ENCODE data around the gene RAPGEF1. TPM values are rescaled to one million over a fixed set of nuclear protein-coding genes. Genes with fewer than 3 reads are reported as not detected.
"Not testable (repeated sequence)": the region's sequence is repeated elsewhere in the genome, so short reads cannot be mapped to it uniquely, and the experiment has no call there.

Gene RAPGEF1
- total and polyA plus RNA-seq, 12 donors, result 14.5 to 136 (median 49.1) TPM

GRCh38 chr9:131709771-131710431 lies 30.0 kb downstream of the RAPGEF1 start:
- TF ChIP-seq CTCF (IDR thresholded peaks at IDR 0.05), result peak in 1 of 6 experiments; percentile 5
- TF ChIP-seq POLR2A (IDR thresholded peaks at IDR 0.05), result no peak
- H3K36me3 ChIP-seq (replicated peaks in 1 of 2), result no peaks in the 10 kb centered on the region

DNA sequence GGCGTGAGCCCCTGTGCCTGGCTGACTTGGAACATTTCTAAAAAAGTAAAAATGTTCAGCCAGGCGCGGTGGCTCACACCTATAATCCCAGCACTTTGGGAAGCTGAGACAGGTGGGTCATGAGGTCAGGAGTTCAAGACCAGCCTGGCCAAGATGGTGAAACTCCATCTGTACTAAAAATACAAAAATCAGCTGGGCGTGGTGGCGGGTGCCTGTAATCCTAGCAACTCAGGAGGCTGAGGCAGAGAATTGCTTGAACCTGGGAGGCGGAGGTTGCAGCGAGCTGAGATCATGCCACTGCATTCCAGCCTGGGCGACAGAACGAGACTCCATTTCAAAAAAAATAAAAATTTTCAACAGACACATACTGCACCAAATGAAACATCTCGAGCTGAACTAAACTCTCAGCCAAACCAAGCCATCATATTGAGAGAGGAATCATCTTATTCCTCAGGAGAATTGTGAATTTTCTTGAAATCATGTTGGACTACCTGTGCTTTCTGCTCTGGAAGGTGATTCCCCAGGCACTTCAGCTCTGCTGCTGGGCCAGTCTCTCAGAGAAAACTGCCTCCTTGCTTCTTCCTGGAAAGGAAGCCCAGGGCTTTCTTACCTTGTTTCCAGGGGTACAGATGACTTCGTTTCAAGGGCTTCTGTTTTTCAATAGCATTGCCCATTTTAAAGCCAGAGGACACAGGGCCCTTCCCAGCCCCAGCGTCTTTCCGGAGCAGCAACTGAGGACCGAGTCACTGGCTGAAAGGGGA lies 30.7 kb downstream of the RAPGEF1 start:
- H3K27me3 ChIP-seq; H3K4me3 ChIP-seq; intact Hi-C loops (cut with DNase I); H3K9me3 ChIP-seq (replicated peaks in 1 of 3); DNase-seq; H3K36me3 ChIP-seq (replicated peaks in 1 of 2): not testable (repeated sequence)
- peak in 1 of 6 experiments; percentile 0 for TF ChIP-seq CTCF (IDR thresholded peaks at IDR 0.05)
- peak overlapping the region; percentile 76 to 91 (median 83) for H3K27ac ChIP-seq
- WGBS, 4 donors, result 89 to 92% (median 89%) methylated on average over 14 of the region's 14 CpGs
- H3K4me1 ChIP-seq (replicated peaks in 1 of 2), result peaks cover 32 to 64% of the 10 kb centered on the region in 2 donors

More at GRCh38 chr9:131709771-131710431, 30.0 kb downstream of the RAPGEF1 start:
- H3K4me1 ChIP-seq (replicated peaks in 1 of 2), result peaks cover 26 to 56% of the 10 kb centered on the region in 2 donors
- DNase-seq, result no peak
- no peak overlapping the region for H3K4me3 ChIP-seq
- no peaks in the 10 kb centered on the region for H3K9me3 ChIP-seq (replicated peaks in 1 of 3)
- no peaks in the 10 kb centered on the region for H3K27me3 ChIP-seq
- peak overlapping the region in 2 of 5 donors; percentile 89 to 91 for H3K27ac ChIP-seq
- WGBS, 4 donors, result 66 to 72% (median 70%) methylated on average over 10 of the region's 10 CpGs
- intact Hi-C loops (cut with DNase I), result no loop called here

GRCh38 chr9:131708226-131709002 lies 31.5 kb downstream of the RAPGEF1 start:
- no peaks in the 10 kb centered on the region for H3K36me3 ChIP-seq (replicated peaks in 1 of 2)
- H3K27ac ChIP-seq, result peak overlapping the region; percentile 76 to 91 (median 83)
- DNase-seq, result peak; percentile 82 to 97 (median 93)
- TF ChIP-seq CTCF (IDR thresholded peaks at IDR 0.05), result peak in 1 of 6 experiments; percentile 9
- TF ChIP-seq POLR2A (IDR thresholded peaks at IDR 0.05), result peak in 1 of 2 donors; percentile 28
- 46 to 60% (median 50%) methylated on average over 12 to 13 of the region's 13 CpGs for WGBS, 4 donors
- peaks cover 32 to 66% of the 10 kb centered on the region in 2 donors for H3K4me1 ChIP-seq (replicated peaks in 1 of 2)
- H3K27me3 ChIP-seq, result no peaks in the 10 kb centered on the region
- intact Hi-C loops (cut with DNase I), result no loop called here
- peak overlapping the region in 1 of 4 donors; percentile 29 for H3K4me3 ChIP-seq
- H3K9me3 ChIP-seq (replicated peaks in 1 of 3), result no peaks in the 10 kb centered on the region

GRCh38 chr9:131707733-131708157 lies 32.1 kb downstream of the RAPGEF1 start:
- H3K27me3 ChIP-seq, result no peaks in the 10 kb centered on the region
- H3K36me3 ChIP-seq (replicated peaks in 1 of 2), result no peaks in the 10 kb centered on the region
- peak overlapping the region in 1 of 4 donors; percentile 29 for H3K4me3 ChIP-seq
- H3K4me1 ChIP-seq (replicated peaks in 1 of 2), result peaks cover 32 to 60% of the 10 kb centered on the region in 2 donors
- intact Hi-C loops (cut with DNase I), result no loop called here
- DNase-seq, result peak in 2 of 7 donors; percentile 46 to 61
- peak overlapping the region; percentile 76 to 91 (median 83) for H3K27ac ChIP-seq
- H3K9me3 ChIP-seq (replicated peaks in 1 of 3), result no peaks in the 10 kb centered on the region
- 19 to 37% (median 28%) methylated on average over 4 of the region's 4 CpGs for WGBS, 4 donors
- TF ChIP-seq CTCF (IDR thresholded peaks at IDR 0.05) (no peak), POLR2A (IDR thresholded peaks at IDR 0.05) (no peak)
